HEK293T (cell line): ENCODE measurements around the gene CYB561A3.

Experiments used
- BHLHE40 ChIP-seq: fragments of 450-650 bp; IDR thresholded peaks from 2 replicates; pipeline ENCODE4 v1.6.1; 2016; ENCODE audit warnings: mild to moderate bottlenecking, moderate library complexity, borderline replicate concordance
- L3MBTL2 ChIP-seq: fragments of 450-650 bp; conservative IDR thresholded peaks from 2 replicates; pipeline ENCODE4 v1.6.1; 2016; ENCODE audit warnings: mild to moderate bottlenecking
- SP1 ChIP-seq: fragments of 450-650 bp; IDR thresholded peaks from 2 replicates; pipeline ENCODE4 v1.6.1; 2017

- TF ChIP-seq SP1, result no peak
- TF ChIP-seq BHLHE40, result no peak
- TF ChIP-seq L3MBTL2, result no peak
Measured at GRCh38 chr11:61404103-61404502, 42.4 kb upstream of the CYB561A3 start.
